Measurements from ENCODE around the gene ZNF331.
"Not testable (repeated sequence)": the region's sequence is repeated elsewhere in the genome, so short reads cannot be mapped to it uniquely, and the experiment has no call there.

Gene ZNF331

DNA sequence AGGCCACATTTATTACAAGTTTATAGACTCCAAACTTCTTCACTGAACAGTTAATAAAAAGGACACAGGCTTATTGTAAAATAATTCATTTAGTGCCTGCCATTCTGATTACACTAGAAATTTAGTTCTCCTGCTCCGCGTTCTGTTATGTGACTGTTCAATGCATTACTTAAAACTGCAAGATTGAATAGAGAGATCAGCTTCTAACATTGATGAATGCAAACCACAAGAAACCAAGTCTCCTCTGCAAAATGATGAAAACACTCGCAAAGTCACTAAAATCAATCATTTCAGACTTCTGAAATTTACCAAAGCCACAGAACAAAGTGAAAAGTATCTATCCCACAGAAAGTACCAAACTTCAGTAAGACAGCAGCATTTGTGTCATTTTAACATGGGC, 22.9 kb upstream of the ZNF331 start:
- not testable (repeated sequence) for H3K27ac Mint-ChIP-seq; H3K9me3 Mint-ChIP-seq; H3K4me1 Mint-ChIP-seq (ENCODE audit: low read depth); H3K4me3 Mint-ChIP-seq; H3K36me3 Mint-ChIP-seq (ENCODE audit: low read depth); H3K27me3 Mint-ChIP-seq

- H3K27me3 Mint-ChIP-seq: no peaks in the 10 kb centered on the region
- peaks cover 16% of the 10 kb centered on the region for H3K4me1 Mint-ChIP-seq (ENCODE audit: low read depth)
- H3K9me3 Mint-ChIP-seq: peaks cover 9% of the 10 kb centered on the region
- peaks cover 13% of the 10 kb centered on the region for H3K36me3 Mint-ChIP-seq (ENCODE audit: low read depth)
- no peak overlapping the region for H3K4me3 Mint-ChIP-seq
- no peak overlapping the region for H3K27ac Mint-ChIP-seq
These were observed 20.7 kb upstream of the ZNF331 start for GRCh38 chr19:53517114-53517741.

- Mint-ChIP-seq H3K27me3 (no peaks in the 10 kb centered on the region), H3K4me1 (ENCODE audit: low read depth) (peaks cover 21% of the 10 kb centered on the region), H3K27ac (no peak overlapping the region), H3K4me3 (no peak overlapping the region), H3K9me3 (peaks cover 9% of the 10 kb centered on the region), H3K36me3 (ENCODE audit: low read depth) (peaks cover 20% of the 10 kb centered on the region)
These were observed 19.8 kb upstream of the ZNF331 start for GRCh38 chr19:53518121-53518520.

DNA sequence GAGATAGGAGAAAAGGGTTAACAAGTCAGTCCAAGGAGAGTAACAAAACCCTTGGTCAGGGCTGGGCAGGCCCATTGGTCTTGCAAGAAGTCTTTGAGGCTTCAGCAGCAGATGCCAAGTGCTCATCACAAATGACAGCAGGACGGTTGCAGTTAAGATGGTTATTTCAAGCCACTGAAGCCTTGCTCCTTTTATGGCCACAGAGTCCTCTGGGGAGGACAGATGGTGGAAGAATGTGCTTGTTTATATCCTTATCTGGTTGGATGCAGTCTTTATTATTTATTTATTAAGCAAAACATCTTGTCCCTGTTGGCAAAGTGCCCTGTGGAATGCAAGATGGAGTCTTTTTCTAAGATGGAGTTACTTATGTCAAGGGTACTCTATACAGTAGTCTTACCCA, 19.2 kb upstream of the ZNF331 start:
- Mint-ChIP-seq H3K9me3 (peaks cover 13% of the 10 kb centered on the region), H3K4me3 (no peak overlapping the region), H3K4me1 (ENCODE audit: low read depth) (peaks cover 21% of the 10 kb centered on the region), H3K36me3 (ENCODE audit: low read depth) (peaks cover 25% of the 10 kb centered on the region), H3K27ac (no peak overlapping the region), H3K27me3 (no peaks in the 10 kb centered on the region)

GRCh38 chr19:53519446-53519845, 18.5 kb upstream of the ZNF331 start:
- peaks cover 15% of the 10 kb centered on the region for H3K9me3 Mint-ChIP-seq
- H3K4me1 Mint-ChIP-seq (ENCODE audit: low read depth): peaks cover 21% of the 10 kb centered on the region
- peaks cover 33% of the 10 kb centered on the region for H3K36me3 Mint-ChIP-seq (ENCODE audit: low read depth)
- H3K27ac Mint-ChIP-seq: no peak overlapping the region
- H3K4me3 Mint-ChIP-seq: peak overlapping the region; percentile 6
- no peaks in the 10 kb centered on the region for H3K27me3 Mint-ChIP-seq

GRCh38 chr19:53520163-53520546, 17.8 kb upstream of the ZNF331 start:
- Mint-ChIP-seq H3K4me1 (ENCODE audit: low read depth) (peaks cover 21% of the 10 kb centered on the region), H3K36me3 (ENCODE audit: low read depth) (peaks cover 38% of the 10 kb centered on the region), H3K9me3 (peaks cover 15% of the 10 kb centered on the region), H3K27ac (peak overlapping the region; percentile 93), H3K27me3 (no peaks in the 10 kb centered on the region), H3K4me3 (peak overlapping the region; percentile 99)

GRCh38 chr19:53520547-53521372, 17.2 kb upstream of the ZNF331 start:
- H3K4me3 Mint-ChIP-seq: peak overlapping the region; percentile 99
- H3K9me3 Mint-ChIP-seq: peaks cover 20% of the 10 kb centered on the region
- H3K4me1 Mint-ChIP-seq (ENCODE audit: low read depth): peaks cover 21% of the 10 kb centered on the region
- no peaks in the 10 kb centered on the region for H3K27me3 Mint-ChIP-seq
- H3K36me3 Mint-ChIP-seq (ENCODE audit: low read depth): peaks cover 44% of the 10 kb centered on the region
- H3K27ac Mint-ChIP-seq: peak overlapping the region; percentile 93

GRCh38 chr19:53521373-53522202, 16.4 kb upstream of the ZNF331 start:
- peaks cover 50% of the 10 kb centered on the region for H3K36me3 Mint-ChIP-seq (ENCODE audit: low read depth)

GRCh38 chr19:53525922-53526321, 12.0 kb upstream of the ZNF331 start:
- H3K9me3 Mint-ChIP-seq: peaks cover 17% of the 10 kb centered on the region
- no peak overlapping the region for H3K27ac Mint-ChIP-seq
- no peak overlapping the region for H3K4me3 Mint-ChIP-seq
- peaks cover 76% of the 10 kb centered on the region for H3K36me3 Mint-ChIP-seq (ENCODE audit: low read depth)
- peaks cover 15% of the 10 kb centered on the region for H3K4me1 Mint-ChIP-seq (ENCODE audit: low read depth)
- H3K27me3 Mint-ChIP-seq: no peaks in the 10 kb centered on the region

More at GRCh38 chr19:53521373-53522202, 16.4 kb upstream of the ZNF331 start:
- peaks cover 21% of the 10 kb centered on the region for H3K4me1 Mint-ChIP-seq (ENCODE audit: low read depth)
- H3K27ac Mint-ChIP-seq: peak overlapping the region; percentile 93
- H3K27me3 Mint-ChIP-seq: no peaks in the 10 kb centered on the region
- H3K9me3 Mint-ChIP-seq: peaks cover 26% of the 10 kb centered on the region
- H3K4me3 Mint-ChIP-seq: peak overlapping the region; percentile 99

DNA sequence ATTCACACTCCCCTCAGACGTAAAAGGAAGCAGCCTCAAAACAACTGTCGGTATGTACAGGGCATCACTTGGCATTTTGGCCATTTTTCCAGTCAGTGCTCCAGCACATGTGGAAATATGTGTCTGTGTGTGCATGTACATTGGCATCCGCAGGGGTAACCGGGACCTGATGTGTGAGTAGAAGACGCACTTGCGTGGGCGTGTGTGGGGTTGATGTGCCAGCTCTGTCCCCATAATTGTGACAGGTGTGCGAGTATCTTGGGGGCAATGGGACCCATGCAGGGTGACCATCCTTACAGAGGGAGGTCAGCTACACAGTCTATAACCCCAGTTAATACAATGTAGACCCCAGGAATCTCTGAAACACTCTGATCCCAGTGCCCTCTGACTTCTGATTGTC, 7.3 kb upstream of the ZNF331 start:
- Mint-ChIP-seq H3K4me1 (ENCODE audit: low read depth) (no peaks in the 10 kb centered on the region), H3K36me3 (ENCODE audit: low read depth) (peaks cover 69% of the 10 kb centered on the region), H3K27me3 (no peaks in the 10 kb centered on the region), H3K4me3 (no peak overlapping the region), H3K27ac (no peak overlapping the region), H3K9me3 (peaks cover 15% of the 10 kb centered on the region)

GRCh38 chr19:53531457-53531856, 6.5 kb upstream of the ZNF331 start:
- H3K36me3 Mint-ChIP-seq (ENCODE audit: low read depth): peaks cover 68% of the 10 kb centered on the region
- no peak overlapping the region for H3K27ac Mint-ChIP-seq
- H3K4me3 Mint-ChIP-seq: no peak overlapping the region
- H3K4me1 Mint-ChIP-seq (ENCODE audit: low read depth): peaks cover 8% of the 10 kb centered on the region
- H3K27me3 Mint-ChIP-seq: no peaks in the 10 kb centered on the region
- peaks cover 8% of the 10 kb centered on the region for H3K9me3 Mint-ChIP-seq

- peaks cover 71% of the 10 kb centered on the region for H3K36me3 Mint-ChIP-seq (ENCODE audit: low read depth)
- H3K27ac Mint-ChIP-seq: no peak overlapping the region
- H3K4me3 Mint-ChIP-seq: no peak overlapping the region
- H3K9me3 Mint-ChIP-seq: peaks cover 8% of the 10 kb centered on the region
- no peaks in the 10 kb centered on the region for H3K27me3 Mint-ChIP-seq
- peaks cover 16% of the 10 kb centered on the region for H3K4me1 Mint-ChIP-seq (ENCODE audit: low read depth)
These were observed 5.6 kb upstream of the ZNF331 start for GRCh38 chr19:53532362-53532761.

- no peaks in the 10 kb centered on the region for H3K27me3 Mint-ChIP-seq
- no peak overlapping the region for H3K27ac Mint-ChIP-seq
- H3K36me3 Mint-ChIP-seq (ENCODE audit: low read depth): peaks cover 73% of the 10 kb centered on the region
- peak overlapping the region; percentile 28 for H3K4me3 Mint-ChIP-seq
- H3K4me1 Mint-ChIP-seq (ENCODE audit: low read depth): peaks cover 40% of the 10 kb centered on the region
- peaks cover 5% of the 10 kb centered on the region for H3K9me3 Mint-ChIP-seq
These were observed 1.8 kb upstream of the ZNF331 start for GRCh38 chr19:53536225-53536548.

- Mint-ChIP-seq H3K9me3 (peaks cover 3% of the 10 kb centered on the region), H3K4me3 (peak overlapping the region; percentile 93), H3K4me1 (ENCODE audit: low read depth) (peaks cover 48% of the 10 kb centered on the region), H3K27me3 (no peaks in the 10 kb centered on the region), H3K36me3 (ENCODE audit: low read depth) (peaks cover 78% of the 10 kb centered on the region), H3K27ac (peak overlapping the region; percentile 96)
These were observed 824 bp upstream of the ZNF331 start for GRCh38 chr19:53537121-53537520.
